Activated CD8-positive, alpha-beta memory T cell treated with anti-CD3 and anti-CD28 coated beads for 48 hours (primary cell): ENCODE results near the gene SLC16A2.
A peak's percentile ranks its signal among the peaks of the same experiment; 100 is the strongest.

Experiments used
- DNase-seq, 3 experiments: peaks; one replicate each; pipeline ENCODE4 v3.0.0-alpha.2; 2020; ENCODE audit warnings: low read depth in 2 of 3, low spot score in 2 of 3

The SLC16A2 gene

DNA sequence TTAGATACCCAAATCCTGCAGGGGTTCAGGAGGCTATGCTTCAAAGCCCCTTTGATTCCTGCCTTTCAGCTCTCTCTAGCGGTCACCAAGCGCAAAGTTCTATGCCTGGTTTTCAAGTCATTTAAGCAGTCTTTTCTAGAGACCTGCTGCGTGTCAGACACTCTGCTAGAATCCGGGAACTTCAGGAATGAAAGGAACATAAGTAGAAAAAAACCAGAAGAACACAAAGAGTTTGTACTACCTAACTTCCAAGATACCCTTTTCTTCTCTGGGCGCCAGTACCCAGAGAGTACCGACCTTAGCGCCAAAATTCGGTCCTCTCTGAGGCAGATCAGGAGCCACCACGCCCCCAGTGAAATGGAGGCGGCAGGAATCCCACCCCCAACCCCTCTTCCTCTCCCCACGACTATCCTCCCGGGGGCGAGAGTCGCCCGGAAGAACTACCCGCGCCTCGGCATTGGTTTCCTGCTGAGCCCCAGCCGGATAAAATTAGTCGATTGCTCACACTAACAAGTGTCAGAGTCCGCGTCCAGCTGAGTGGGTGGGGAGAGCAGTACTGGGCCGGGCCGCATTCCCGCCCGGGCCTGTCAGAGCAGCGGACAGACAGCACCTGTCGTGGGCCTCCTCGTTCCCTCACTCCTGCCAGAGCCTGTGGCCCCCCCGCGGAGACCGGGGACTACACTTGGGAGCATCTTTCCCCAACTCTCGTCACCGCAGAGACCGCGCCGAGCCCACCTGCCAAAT, 114.3 kb downstream of the SLC16A2 start:
- no peak for DNase-seq

DNA sequence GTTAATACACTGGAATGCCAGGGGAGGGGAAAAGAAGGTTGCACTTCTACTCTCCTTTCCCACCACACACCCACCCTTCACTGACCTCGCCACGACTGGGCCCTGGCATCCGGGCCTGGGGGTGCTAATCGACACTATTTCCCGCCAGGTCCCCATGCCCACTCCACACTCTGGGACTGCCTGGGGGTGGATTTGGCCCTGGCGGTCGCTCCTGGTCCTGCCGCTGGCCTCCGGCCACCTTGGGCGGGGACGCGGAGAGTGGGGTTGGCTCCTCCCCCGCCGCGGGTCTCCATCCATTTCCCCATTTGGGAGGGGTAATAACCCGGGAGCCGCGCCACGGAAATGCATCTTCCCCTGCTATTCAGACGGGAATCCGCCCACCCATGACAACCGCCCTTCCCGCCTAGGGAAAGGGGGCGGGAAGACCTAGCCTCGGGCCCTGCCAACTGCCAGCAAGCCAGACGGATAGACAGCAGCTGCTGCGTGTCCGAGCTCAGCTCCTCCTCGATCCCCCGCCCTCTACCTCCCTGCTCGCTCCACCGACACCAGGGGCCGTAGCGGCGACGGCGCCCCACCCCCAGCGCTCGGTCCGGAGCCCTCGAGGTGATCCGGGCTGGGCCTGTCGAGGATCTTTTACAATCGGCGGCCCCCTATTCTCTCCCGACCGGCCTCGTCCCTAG, 115.0 kb downstream of the SLC16A2 start:
- no peak for DNase-seq

DNA sequence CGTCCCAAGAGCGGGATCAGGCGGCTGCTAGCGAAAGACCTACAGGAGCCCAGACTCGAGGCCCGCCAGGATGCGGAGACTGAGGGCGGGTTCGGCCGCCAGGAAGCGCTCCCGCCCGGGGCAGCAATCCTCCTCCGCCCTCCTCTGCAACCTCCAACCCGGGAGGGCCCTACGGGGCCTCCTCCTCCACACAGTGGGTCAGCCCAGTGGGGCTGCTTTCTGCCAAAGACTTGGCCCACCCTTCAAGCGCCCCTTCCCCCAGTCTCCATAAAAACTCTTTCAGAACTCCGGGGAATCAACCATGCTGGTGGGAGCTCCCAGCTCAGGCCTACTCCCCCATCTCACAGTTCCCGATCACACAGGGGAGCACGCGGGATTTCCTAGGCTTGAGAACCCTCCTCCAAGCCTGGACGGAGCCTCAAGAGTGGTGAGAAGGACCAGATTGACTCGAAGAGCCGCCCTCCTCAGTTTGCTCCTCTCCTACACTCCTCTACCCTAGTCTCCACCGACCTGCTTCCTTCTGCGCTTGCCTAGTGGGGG, 115.6 kb downstream of the SLC16A2 start:
- no peak for DNase-seq

DNA sequence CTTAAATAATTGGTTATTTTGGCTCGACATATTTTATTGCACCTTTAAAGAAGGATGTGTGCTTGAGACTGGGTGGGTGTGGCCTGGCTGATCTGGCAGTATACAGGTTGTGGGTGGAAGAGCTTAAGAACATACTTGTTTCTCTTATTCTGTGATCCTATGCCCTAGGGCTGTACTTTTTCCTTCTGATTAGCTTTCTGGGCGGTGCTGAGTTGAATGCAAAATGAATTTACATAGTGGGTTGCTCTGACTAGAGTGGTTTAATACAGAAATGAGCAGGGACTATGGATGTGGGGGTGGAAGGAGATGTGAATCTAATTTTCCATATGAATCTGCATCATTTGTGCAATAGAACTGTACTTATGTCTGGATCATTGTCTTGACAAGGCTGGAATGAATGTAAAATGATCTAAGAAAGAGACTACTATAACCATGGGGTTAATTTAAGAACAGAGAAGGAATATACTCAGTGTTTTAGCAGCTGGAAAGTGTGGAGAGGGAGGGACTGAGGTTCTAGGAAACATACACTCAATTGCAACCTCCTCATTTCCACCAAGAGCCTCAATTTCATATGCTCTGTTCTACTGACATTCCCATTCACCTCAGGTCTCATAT, 119.4 kb downstream of the SLC16A2 start:
- no peak for DNase-seq

DNA sequence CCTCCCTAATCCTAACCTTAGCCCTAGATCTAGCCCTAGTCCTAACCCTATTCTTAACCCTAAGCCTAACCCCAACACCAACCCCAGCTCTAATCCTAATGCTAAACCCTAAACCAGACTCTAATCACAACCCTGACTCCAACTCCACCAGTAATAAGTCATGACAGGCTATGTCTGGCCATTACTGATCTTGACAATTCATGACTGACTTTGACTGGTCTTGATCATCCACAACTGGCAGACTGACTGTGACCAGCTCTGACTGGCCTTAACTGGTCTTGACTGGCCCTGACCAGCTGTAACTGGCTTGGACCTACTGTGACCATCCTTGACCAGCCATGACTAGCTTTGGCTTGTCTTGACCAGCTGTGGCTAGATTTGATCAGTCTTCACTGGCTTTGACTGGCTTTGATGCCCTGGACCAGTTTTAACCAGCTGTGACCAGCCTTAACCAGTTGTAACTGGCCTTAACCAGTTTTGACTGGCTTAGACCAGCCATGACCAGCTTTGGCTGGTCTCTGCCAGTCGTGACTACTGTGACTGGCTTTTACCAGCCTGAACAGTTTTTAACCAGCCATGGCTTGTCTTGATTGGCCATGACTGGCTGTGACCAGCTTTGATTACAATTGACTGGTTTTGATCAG, 124.7 kb downstream of the SLC16A2 start:
- no peak for DNase-seq

DNA sequence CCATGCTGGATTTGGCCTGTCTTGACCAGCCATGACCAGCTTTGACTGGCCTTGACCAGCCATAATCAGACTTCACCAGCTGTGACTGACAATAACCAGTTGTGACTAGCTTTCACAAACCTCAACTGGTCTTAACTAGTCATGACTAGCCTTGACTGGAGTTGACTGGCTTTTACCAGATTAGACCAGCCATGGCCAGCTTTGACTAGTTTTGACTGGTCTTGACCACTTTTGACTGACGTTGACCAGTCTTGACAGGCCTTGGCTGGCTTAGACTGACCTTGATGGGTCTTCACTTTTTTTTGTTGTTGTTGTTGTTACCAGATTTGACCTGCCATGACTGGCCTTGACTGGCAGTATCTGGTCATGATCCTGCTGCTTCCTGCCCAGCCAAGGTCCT, 125.7 kb downstream of the SLC16A2 start:
- DNase-seq = no peak

DNA sequence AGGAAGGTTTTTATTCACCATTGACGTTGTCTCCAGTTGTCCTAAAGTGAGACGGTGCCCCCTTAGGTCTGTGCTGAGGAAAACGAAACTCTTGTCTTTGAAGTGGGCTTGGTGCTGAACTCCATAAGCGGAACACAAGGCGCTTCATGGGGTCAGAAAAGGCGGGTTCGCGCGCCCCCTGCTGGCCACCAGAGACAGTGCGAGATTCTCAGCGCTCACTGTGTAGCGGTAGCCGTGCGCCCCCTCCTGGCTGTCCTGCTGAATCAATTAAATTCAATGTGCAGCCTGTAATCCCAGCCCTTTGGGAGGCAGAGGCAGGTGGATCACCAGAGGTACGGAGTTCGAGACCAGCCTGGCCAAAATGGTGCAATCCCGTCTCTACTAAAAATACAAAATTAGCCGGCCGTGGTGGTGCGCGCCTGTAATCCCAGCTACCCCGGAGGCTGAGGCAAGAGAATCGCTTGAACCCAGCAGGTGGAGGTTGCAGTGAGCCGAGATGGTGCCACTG, 129.1 kb downstream of the SLC16A2 start:
- peak; percentile 58 to 86 (median 74) for DNase-seq

DNA sequence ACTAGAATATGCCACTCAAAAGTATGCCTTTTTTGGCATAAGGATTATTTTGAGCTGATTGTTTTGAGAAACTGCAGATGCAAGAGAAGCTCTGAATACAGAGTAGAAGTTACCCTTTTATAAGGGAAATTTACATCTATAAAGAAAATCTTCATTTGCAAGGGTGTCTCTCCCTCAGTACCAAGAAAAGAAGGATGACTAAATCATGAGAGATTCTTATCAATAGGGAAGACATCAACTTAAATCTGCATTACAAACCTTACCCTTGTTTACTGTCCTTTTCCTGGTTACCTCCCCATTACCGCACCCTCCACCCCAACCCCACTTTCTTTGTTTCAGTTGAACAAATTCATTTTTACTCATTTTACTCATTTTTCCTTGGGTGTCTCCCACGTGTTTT, 130.6 kb downstream of the SLC16A2 start:
- no peak for DNase-seq

DNA sequence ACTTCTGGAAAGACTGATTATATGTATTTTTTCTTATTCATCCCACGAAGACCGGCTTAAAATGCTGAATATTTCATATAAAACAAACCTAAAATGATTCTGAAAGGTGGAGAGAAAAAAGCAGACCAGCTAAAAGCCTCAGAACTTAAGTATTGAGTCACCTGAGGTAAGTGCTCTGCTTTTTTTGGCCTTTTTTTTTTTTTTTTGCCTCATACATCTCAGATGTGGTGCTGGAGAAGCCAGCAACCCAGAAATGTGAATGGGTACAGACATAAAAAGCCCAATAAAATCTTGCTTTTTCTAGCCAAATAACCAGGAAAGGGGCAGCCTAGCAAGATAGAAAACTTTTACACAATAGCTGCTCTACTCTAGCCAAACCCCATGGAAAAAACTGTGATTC, 136.1 kb downstream of the SLC16A2 start:
- DNase-seq = no peak

DNA sequence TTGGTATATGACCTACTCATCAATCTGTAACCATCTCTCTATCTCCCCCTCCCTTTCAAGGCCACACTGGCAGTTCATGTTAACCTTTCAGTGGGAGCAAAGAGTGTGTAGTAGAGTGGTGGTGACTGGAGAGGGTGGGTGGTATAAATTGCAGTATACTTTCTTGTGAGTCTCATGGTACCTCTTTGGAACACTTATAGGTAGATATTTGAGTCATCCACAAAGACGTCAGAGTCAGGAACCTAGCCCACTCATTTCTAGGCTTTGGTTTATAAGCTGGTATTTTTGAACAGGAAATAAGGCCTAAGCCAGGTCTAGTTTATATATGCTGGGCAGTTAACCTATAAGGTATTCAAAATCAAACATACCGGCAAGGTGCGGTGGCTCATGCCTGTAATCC, 156.8 kb downstream of the SLC16A2 start:
- DNase-seq = no peak

DNA sequence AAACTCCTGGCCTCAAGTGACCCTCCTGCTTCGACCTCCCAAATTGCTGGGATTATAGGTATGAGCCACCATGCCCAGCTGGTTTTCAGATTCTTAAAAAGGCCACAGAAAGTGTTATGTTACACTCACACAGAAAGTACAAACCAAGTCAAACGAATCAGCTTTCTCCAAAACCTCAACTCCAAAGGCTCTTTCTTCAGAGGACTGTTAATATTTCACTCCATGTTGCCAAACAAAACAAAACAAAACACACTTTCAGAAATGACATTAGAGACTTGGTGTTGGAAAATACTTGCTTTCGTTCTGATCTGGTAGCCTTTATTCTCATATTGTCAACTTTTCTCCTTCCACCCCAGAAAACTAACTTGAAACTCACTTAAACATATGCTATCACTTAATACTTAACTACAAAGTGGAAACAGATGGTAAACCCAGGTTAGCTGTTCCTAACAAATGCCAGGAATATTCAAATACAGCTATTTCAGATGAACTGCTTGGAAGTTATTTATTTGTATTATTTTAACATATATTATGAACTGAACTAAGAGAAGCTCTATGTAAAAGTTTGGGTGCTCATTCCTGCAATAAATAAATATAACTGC, 158.4 kb downstream of the SLC16A2 start:
- no peak for DNase-seq
